ENCODE measurements around the gene NOC4L. TPM values are rescaled to one million over a fixed set of nuclear protein-coding genes. Genes with fewer than 3 reads are reported as not detected.

NOC4L gene
- total RNA-seq, 1 donor from 2014 or later = 10.0 TPM

DNA sequence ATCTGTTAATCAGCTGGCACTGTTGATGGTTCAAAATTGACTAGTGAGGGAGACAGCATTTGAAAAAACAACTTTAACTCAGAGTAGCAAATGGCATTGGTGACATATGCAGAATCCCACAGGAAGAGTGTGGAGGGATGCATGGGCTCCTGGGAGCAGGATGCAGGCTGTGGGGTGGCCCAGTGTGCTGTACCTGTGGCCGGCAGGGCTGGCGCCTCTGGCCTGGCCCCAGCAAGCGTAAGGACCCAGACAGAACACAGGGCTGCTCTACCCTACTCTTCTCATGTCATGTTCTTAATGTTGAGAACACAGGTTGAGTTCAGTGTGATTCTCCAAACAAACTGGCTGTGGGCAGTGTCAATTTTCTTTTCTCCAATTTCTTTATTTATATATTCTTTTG lies 33.6 kb upstream of the NOC4L start:
- FAIRE-seq = no peak
- H3K36me3 ChIP-seq (ENCODE audit: control insufficient read depth, insufficient read depth, low read length) = peaks cover 12% of the 10 kb centered on the region
- TF ChIP-seq, protein P1, sequence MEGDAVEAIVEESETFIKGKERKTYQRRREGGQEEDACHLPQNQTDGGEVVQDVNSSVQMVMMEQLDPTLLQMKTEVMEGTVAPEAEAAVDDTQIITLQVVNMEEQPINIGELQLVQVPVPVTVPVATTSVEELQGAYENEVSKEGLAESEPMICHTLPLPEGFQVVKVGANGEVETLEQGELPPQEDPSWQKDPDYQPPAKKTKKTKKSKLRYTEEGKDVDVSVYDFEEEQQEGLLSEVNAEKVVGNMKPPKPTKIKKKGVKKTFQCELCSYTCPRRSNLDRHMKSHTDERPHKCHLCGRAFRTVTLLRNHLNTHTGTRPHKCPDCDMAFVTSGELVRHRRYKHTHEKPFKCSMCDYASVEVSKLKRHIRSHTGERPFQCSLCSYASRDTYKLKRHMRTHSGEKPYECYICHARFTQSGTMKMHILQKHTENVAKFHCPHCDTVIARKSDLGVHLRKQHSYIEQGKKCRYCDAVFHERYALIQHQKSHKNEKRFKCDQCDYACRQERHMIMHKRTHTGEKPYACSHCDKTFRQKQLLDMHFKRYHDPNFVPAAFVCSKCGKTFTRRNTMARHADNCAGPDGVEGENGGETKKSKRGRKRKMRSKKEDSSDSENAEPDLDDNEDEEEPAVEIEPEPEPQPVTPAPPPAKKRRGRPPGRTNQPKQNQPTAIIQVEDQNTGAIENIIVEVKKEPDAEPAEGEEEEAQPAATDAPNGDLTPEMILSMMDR (IDR thresholded peaks at IDR 0.05; ENCODE audit: insufficient read depth, low read length, severe bottlenecking) = no peak
- H3K4me3 ChIP-seq (ENCODE audit: low read depth, low read length) = no peak overlapping the region
- DNase-seq (ENCODE audit: low read depth) = no peak
- no peaks in the 10 kb centered on the region for H3K27me3 ChIP-seq (ENCODE audit: control insufficient read depth, insufficient read depth, low read length)

DNA sequence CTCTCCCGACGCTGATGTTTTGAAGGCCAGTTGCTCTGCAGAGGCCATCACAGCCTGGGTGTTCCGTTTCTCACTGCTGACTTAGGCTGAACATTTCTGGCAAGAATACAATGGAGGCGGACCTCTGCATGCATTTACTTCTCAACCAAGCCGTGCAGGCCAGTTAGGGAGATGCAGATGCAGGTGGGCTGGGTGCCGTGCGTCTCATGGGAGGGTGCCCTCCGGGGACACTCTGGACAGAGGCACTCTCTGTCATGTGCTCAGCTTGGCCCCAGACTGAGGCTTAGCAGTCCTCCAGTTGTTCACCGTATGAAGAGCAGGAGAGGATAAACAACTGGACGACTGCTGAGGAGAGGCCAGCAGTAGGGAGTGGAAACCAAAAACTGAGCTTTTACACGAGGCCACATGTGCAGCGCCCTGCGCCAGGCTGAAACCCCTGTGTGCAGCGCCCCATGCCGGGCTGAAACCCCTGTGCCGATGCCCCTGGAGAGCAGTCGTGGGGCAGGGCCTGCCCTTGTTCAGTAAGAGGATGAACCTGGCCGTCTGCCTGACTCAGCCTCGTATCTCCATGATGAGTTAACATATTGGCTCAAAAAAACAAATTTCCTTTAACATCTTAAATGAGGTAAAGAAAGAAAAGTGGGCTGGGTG lies 32.5 kb upstream of the NOC4L start:
- FAIRE-seq (peak; percentile 58), DNase-seq (ENCODE audit: low read depth) (no peak)
- TF ChIP-seq, protein P1 (IDR thresholded peaks at IDR 0.05; ENCODE audit: insufficient read depth, low read length, severe bottlenecking) = no peak
- Histone ChIP-seq H3K4me3 (ENCODE audit: low read depth, low read length) (no peak overlapping the region), H3K27me3 (ENCODE audit: control insufficient read depth, insufficient read depth, low read length) (no peaks in the 10 kb centered on the region), H3K36me3 (ENCODE audit: control insufficient read depth, insufficient read depth, low read length) (peaks cover 12% of the 10 kb centered on the region)

DNA sequence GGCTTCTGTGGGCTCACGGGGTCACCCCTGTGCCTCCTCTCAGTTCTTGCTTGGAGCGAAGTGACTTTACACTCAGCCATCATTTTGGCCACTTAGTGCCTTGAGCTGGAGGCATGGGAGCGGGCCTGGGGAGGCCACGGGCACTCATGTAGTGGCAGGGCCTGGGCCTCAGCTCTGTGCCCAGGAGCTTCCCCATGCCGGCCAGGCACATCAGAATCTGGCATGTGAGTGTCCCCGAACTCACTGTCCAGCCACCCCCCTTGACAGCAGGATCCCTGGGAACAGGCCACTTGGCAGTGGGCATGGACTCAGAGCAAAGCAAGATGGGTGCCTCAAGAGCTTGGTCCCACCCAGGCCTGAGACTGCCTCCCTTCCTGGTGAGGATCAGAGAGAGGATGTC lies 29.6 kb upstream of the NOC4L start:
- Histone ChIP-seq H3K4me3 (ENCODE audit: low read depth, low read length) (no peak overlapping the region), H3K36me3 (ENCODE audit: control insufficient read depth, insufficient read depth, low read length) (peaks cover 13% of the 10 kb centered on the region), H3K27me3 (ENCODE audit: control insufficient read depth, insufficient read depth, low read length) (no peaks in the 10 kb centered on the region)
- FAIRE-seq (no peak), DNase-seq (ENCODE audit: low read depth) (no peak)
- TF ChIP-seq, protein P1 (IDR thresholded peaks at IDR 0.05; ENCODE audit: insufficient read depth, low read length, severe bottlenecking) = no peak

DNA sequence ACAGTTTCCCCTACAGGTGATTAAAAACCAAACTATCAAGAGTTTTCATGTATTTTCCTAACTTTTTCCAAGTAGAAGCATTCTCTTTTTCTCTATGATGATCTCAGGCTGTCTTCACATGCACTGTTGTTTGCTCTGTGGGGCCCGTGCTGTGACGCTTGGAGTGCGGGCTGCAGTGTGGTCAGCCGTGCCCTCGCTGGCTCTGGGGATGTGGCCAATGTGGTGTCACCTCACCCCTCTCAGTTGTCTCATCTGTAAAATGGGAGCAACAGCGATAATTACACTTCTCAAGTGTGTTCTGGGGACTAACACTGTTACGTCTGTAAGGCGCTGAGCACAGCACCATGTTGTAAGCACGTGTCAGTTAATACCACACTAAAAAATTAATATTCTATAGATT lies 28.8 kb upstream of the NOC4L start:
- Histone ChIP-seq H3K36me3 (ENCODE audit: control insufficient read depth, insufficient read depth, low read length) (peaks cover 11% of the 10 kb centered on the region), H3K27me3 (ENCODE audit: control insufficient read depth, insufficient read depth, low read length) (no peaks in the 10 kb centered on the region)
- no peak for FAIRE-seq

DNA sequence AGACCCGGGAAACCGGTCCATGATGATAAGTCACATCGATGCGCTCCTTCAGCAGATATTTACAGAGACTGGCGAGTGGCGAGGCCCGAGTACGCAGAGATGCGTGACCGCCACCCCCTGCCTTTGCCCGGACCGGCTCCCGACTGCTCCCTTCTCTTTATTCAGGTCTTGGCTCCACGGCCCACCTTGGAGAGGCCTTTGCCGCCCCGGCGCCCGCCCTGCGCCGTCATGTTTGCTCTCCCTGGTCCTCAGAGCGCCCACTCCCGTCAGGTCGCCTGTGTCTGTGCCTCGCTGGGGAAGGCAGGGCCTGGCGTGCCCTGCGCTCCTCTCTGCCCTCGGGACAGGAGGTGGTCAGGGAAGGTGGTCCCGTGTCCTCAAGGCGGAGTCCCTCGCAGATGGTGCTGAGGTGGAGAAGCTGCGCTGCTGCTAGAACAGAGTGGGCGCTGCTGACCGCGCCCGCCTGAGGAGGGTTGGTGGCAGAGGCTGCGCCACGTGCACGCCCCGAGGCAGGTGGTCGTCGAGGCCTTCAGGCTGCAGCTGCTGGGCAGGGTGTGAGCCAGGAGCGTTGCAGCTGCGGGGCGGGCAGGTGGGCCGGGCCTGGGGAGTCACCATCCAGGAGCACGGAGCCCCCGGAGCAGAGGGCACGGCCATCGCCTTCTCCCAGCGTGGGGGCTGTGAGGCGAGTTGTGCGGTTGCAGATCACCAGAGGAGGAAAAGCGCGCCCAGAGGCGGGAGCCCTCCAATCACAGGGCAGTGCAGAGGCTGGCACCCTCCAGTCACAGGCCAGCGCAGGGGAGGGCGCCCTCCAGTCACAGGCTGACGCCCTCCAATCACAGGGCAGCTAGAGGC lies 27.3 kb upstream of the NOC4L start:
- no peak overlapping the region for H3K4me3 ChIP-seq (ENCODE audit: low read depth, low read length)
- FAIRE-seq (no peak), DNase-seq (ENCODE audit: low read depth) (no peak)
- H3K36me3 ChIP-seq (ENCODE audit: control insufficient read depth, insufficient read depth, low read length) = peaks cover 7% of the 10 kb centered on the region
- H3K27me3 ChIP-seq (ENCODE audit: control insufficient read depth, insufficient read depth, low read length) = no peaks in the 10 kb centered on the region
- TF ChIP-seq, protein P1 (IDR thresholded peaks at IDR 0.05; ENCODE audit: insufficient read depth, low read length, severe bottlenecking) = no peak

More for the DNA sequence above, 28.8 kb upstream of the NOC4L start:
- H3K4me3 ChIP-seq (ENCODE audit: low read depth, low read length) = no peak overlapping the region
- TF ChIP-seq, protein P1 (IDR thresholded peaks at IDR 0.05; ENCODE audit: insufficient read depth, low read length, severe bottlenecking) = no peak
- no peak for DNase-seq (ENCODE audit: low read depth)
